ENCODE results near the gene SUPT7L.

DNA sequence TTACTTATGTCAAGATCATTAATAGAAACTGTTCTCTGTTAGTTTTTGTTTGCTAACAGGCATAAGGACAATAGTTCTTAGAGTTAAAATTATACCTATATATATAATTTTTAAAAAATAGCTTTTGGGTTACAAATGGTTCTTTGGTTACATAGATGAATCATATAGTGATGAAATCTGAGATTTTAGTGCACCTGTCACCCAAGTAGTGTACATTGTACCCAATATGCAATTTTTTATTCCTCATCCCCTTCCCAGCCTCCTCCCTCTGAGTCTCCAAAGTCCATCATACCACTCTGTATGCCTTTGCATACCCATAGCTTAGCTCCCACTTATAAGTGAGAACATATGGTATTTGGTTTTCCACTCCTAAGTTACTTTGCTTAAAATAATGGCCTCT is 26.6 kb upstream of the SUPT7L start:
- TF ChIP-seq, protein P1, sequence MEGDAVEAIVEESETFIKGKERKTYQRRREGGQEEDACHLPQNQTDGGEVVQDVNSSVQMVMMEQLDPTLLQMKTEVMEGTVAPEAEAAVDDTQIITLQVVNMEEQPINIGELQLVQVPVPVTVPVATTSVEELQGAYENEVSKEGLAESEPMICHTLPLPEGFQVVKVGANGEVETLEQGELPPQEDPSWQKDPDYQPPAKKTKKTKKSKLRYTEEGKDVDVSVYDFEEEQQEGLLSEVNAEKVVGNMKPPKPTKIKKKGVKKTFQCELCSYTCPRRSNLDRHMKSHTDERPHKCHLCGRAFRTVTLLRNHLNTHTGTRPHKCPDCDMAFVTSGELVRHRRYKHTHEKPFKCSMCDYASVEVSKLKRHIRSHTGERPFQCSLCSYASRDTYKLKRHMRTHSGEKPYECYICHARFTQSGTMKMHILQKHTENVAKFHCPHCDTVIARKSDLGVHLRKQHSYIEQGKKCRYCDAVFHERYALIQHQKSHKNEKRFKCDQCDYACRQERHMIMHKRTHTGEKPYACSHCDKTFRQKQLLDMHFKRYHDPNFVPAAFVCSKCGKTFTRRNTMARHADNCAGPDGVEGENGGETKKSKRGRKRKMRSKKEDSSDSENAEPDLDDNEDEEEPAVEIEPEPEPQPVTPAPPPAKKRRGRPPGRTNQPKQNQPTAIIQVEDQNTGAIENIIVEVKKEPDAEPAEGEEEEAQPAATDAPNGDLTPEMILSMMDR (IDR thresholded peaks at IDR 0.05), result no peak
- TF ChIP-seq POLR2A (IDR thresholded peaks at IDR 0.05), result no peak
